Rectal smooth muscle tissue (tissue), 1 donor: ENCODE data around the gene CLP1.

Experiments
- H3K27ac ChIP-seq: one replicate; pipeline ENCODE4 v1.7.0; 2013; ENCODE audit warnings: low read depth, low read length, inconsistent platforms
- H3K27me3 ChIP-seq: one replicate; pipeline ENCODE4 v1.7.0; 2013; ENCODE audit warnings: low read length; ENCODE audit not compliant: control insufficient read depth, insufficient read depth
- H3K36me3 ChIP-seq: one replicate; pipeline ENCODE4 v1.7.0; 2013; ENCODE audit warnings: low read length; ENCODE audit not compliant: control insufficient read depth, insufficient read depth
- H3K4me1 ChIP-seq: one replicate; pipeline ENCODE4 v1.7.0; 2013; ENCODE audit warnings: low read length; ENCODE audit not compliant: control insufficient read depth, insufficient read depth
- H3K4me3 ChIP-seq: one replicate; pipeline ENCODE4 v1.7.0; 2013; ENCODE audit warnings: low read length
- H3K9ac ChIP-seq: one replicate; pipeline ENCODE4 v1.7.0; 2013; ENCODE audit warnings: low read length

CLP1 gene

GRCh38 chr11:57644748-57645688 lies 12.5 kb upstream of the CLP1 start:
- peaks cover 9% of the 10 kb centered on the region for H3K4me1 ChIP-seq
- peaks cover 35% of the 10 kb centered on the region for H3K27me3 ChIP-seq
- no peak overlapping the region for H3K9ac ChIP-seq
- no peak overlapping the region for H3K4me3 ChIP-seq
- no peak overlapping the region for H3K27ac ChIP-seq
- no peaks in the 10 kb centered on the region for H3K36me3 ChIP-seq

GRCh38 chr11:57645689-57646085 lies 11.9 kb upstream of the CLP1 start:
- peaks cover 36% of the 10 kb centered on the region for H3K27me3 ChIP-seq
- no peaks in the 10 kb centered on the region for H3K36me3 ChIP-seq
- no peak overlapping the region for H3K4me3 ChIP-seq
- H3K9ac ChIP-seq = no peak overlapping the region
- peaks cover 11% of the 10 kb centered on the region for H3K4me1 ChIP-seq
- no peak overlapping the region for H3K27ac ChIP-seq

- Histone ChIP-seq H3K4me1 (peaks cover 8% of the 10 kb centered on the region), H3K4me3 (no peak overlapping the region), H3K27me3 (peaks cover 36% of the 10 kb centered on the region), H3K36me3 (no peaks in the 10 kb centered on the region), H3K27ac (no peak overlapping the region), H3K9ac (no peak overlapping the region)
Measured at GRCh38 chr11:57646194-57646798, 11.3 kb upstream of the CLP1 start.

GRCh38 chr11:57646799-57647303 lies 10.7 kb upstream of the CLP1 start:
- Histone ChIP-seq H3K27me3 (peaks cover 36% of the 10 kb centered on the region), H3K4me3 (no peak overlapping the region), H3K36me3 (no peaks in the 10 kb centered on the region), H3K27ac (no peak overlapping the region), H3K9ac (no peak overlapping the region), H3K4me1 (peaks cover 8% of the 10 kb centered on the region)

GRCh38 chr11:57647372-57647771 lies 10.2 kb upstream of the CLP1 start:
- Histone ChIP-seq H3K9ac (no peak overlapping the region), H3K27me3 (peaks cover 36% of the 10 kb centered on the region), H3K4me3 (no peak overlapping the region), H3K4me1 (peaks cover 8% of the 10 kb centered on the region), H3K36me3 (no peaks in the 10 kb centered on the region), H3K27ac (no peak overlapping the region)

GRCh38 chr11:57647960-57648800 lies 9.4 kb upstream of the CLP1 start:
- no peak overlapping the region for H3K27ac ChIP-seq
- no peaks in the 10 kb centered on the region for H3K36me3 ChIP-seq
- peaks cover 36% of the 10 kb centered on the region for H3K27me3 ChIP-seq
- H3K4me3 ChIP-seq = no peak overlapping the region
- H3K9ac ChIP-seq = no peak overlapping the region
- peaks cover 8% of the 10 kb centered on the region for H3K4me1 ChIP-seq

GRCh38 chr11:57648801-57649735 lies 8.5 kb upstream of the CLP1 start:
- Histone ChIP-seq H3K27ac (no peak overlapping the region), H3K4me3 (peak overlapping the region; percentile 52), H3K4me1 (peaks cover 8% of the 10 kb centered on the region), H3K36me3 (no peaks in the 10 kb centered on the region), H3K9ac (no peak overlapping the region), H3K27me3 (peaks cover 36% of the 10 kb centered on the region)

GRCh38 chr11:57649826-57650738 lies 7.5 kb upstream of the CLP1 start, which contains the start of gene YPEL4:
Gene YPEL4 (minus strand): TSS chr11:57649912. CDS start chr11:57647107, 2,805 bp downstream.
- Histone ChIP-seq H3K4me3 (peak within 1 kb of the TSS; percentile 52), H3K27me3 (peaks cover 36% of the 10 kb centered on the region), H3K9ac (no peak within 1 kb of the TSS), H3K36me3 (no peaks in the 10 kb centered on the region), H3K4me1 (peaks cover 5% of the 10 kb centered on the region), H3K27ac (no peak within 1 kb of the TSS)

- Histone ChIP-seq H3K9ac (no peak overlapping the region), H3K4me3 (no peak overlapping the region), H3K27me3 (peaks cover 36% of the 10 kb centered on the region)
Measured at GRCh38 chr11:57650739-57651090, 6.8 kb upstream of the CLP1 start.

GRCh38 chr11:57651408-57651807 lies 6.2 kb upstream of the CLP1 start:
- Histone ChIP-seq H3K4me1 (peaks cover 5% of the 10 kb centered on the region), H3K27me3 (peaks cover 31% of the 10 kb centered on the region), H3K9ac (no peak overlapping the region)

More at GRCh38 chr11:57650739-57651090, 6.8 kb upstream of the CLP1 start:
- Histone ChIP-seq H3K36me3 (no peaks in the 10 kb centered on the region), H3K4me1 (peaks cover 5% of the 10 kb centered on the region), H3K27ac (no peak overlapping the region)

More at GRCh38 chr11:57651408-57651807, 6.2 kb upstream of the CLP1 start:
- no peaks in the 10 kb centered on the region for H3K36me3 ChIP-seq
- no peak overlapping the region for H3K27ac ChIP-seq
- no peak overlapping the region for H3K4me3 ChIP-seq
